HG03521 (cell line): Measurements from ENCODE around the gene STAB2.
"Not testable (repeated sequence)": the region's sequence is repeated elsewhere in the genome, so short reads cannot be mapped to it uniquely, and the experiment has no call there.

ENCODE experiments used
- ATAC-seq: cut with Tn5 transposase; IDR thresholded peaks from one replicate; pipeline ENCODE4 v1.9.1; 2021; ENCODE audit warnings: mild to moderate bottlenecking, moderate library complexity; ENCODE audit not compliant: unreplicated experiment

Gene STAB2

GRCh38 chr12:103801709-103802585 is 214.9 kb downstream of the STAB2 start:
- ATAC-seq = no peak

GRCh38 chr12:103802586-103802886 is 215.5 kb downstream of the STAB2 start:
- ATAC-seq = no peak

GRCh38 chr12:103803847-103804246 is 216.8 kb downstream of the STAB2 start:
- no peak for ATAC-seq

- ATAC-seq = no peak
These were observed 218.7 kb downstream of the STAB2 start for GRCh38 chr12:103805655-103806360.

GRCh38 chr12:103806803-103807202 is 219.7 kb downstream of the STAB2 start:
- ATAC-seq = no peak

- no peak for ATAC-seq
These were observed 220.6 kb downstream of the STAB2 start for GRCh38 chr12:103807561-103808238.

GRCh38 chr12:103808239-103808880 is 221.3 kb downstream of the STAB2 start:
- no peak for ATAC-seq

GRCh38 chr12:103809154-103809553 is 222.1 kb downstream of the STAB2 start:
- no peak for ATAC-seq

GRCh38 chr12:103809639-103810038 is 222.6 kb downstream of the STAB2 start:
- not testable (repeated sequence) for ATAC-seq

- ATAC-seq = no peak
These were observed 223.0 kb downstream of the STAB2 start for GRCh38 chr12:103810111-103810510.

GRCh38 chr12:103811791-103812190 is 224.7 kb downstream of the STAB2 start:
- ATAC-seq = no peak

GRCh38 chr12:103812789-103813188 is 225.7 kb downstream of the STAB2 start:
- no peak for ATAC-seq

- ATAC-seq = no peak
These were observed 226.4 kb downstream of the STAB2 start for GRCh38 chr12:103813426-103813825.

- no peak for ATAC-seq
These were observed 226.9 kb downstream of the STAB2 start for GRCh38 chr12:103813949-103814348.

- no peak for ATAC-seq
These were observed 227.4 kb downstream of the STAB2 start for GRCh38 chr12:103814436-103814835.
